ENCODE data around the gene IL27RA.

Gene IL27RA

GRCh38 chr19:14088634-14089411 lies 57.3 kb downstream of the IL27RA start:
- TF ChIP-seq CTCF (IDR thresholded peaks at IDR 0.05; ENCODE audit: extremely low read depth, missing control alignments), result no peak
- DNase-seq (ENCODE audit: low spot score), result peak; percentile 9

DNA sequence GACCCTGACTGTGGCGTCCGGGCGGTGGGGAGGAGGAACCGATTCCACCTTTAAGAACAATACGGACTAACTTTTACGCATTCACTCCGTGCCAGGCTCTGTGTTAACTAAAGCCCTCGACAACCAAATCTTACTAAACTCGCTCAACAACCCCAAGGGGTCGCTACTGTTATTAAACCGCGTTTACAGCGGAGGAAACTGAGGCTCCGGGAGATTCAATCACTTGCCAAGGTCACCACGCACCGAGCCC lies 57.8 kb downstream of the IL27RA start:
- no peak for TF ChIP-seq CTCF (IDR thresholded peaks at IDR 0.05; ENCODE audit: extremely low read depth, missing control alignments)
- DNase-seq (ENCODE audit: low spot score), result peak; percentile 41

DNA sequence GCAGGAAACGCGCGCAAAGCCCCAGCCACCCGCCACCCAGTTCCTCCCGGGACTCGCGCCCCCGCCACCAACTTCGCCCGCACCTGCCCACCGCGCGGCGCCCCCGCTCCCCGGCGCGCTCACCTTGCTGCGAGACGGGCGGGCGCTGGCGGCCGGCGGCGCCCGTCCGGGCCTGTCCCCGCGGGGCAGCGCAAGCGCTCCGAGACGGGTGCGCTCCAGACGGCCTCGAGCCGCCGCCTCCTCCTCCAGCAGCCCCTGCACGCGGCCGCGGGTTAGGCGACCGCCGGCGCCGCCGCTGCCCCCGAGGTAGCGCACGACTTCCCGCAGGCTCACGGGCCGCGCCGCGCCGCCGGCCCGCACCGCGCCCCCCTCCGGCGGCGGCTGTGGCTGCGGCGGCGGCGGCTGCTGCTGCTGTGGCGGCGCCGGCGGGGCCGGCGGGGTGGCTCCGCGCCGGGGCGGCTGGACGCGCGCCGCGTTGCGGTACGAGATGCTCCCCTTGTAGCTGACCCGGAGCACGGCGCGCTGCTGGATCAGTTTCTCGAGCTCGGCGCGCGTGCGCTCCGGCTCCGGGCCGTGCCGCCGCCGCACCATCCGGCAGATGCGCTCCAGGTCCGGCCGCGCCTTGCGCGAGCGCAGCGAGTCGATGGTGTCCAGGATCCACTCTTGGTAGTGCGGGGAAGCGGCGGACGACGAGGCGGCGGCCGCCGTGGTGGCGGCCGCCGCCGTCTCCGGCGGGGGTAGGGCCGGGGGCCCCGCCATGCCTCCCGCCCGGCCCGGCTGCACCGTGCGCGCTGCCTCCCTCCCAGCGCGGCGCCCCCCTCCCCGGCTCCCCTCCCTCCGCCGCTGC lies 58.3 kb downstream of the IL27RA start:
- peak; percentile 72 for DNase-seq (ENCODE audit: low spot score)
- peak; percentile 10 for TF ChIP-seq CTCF (IDR thresholded peaks at IDR 0.05; ENCODE audit: extremely low read depth, missing control alignments)

DNA sequence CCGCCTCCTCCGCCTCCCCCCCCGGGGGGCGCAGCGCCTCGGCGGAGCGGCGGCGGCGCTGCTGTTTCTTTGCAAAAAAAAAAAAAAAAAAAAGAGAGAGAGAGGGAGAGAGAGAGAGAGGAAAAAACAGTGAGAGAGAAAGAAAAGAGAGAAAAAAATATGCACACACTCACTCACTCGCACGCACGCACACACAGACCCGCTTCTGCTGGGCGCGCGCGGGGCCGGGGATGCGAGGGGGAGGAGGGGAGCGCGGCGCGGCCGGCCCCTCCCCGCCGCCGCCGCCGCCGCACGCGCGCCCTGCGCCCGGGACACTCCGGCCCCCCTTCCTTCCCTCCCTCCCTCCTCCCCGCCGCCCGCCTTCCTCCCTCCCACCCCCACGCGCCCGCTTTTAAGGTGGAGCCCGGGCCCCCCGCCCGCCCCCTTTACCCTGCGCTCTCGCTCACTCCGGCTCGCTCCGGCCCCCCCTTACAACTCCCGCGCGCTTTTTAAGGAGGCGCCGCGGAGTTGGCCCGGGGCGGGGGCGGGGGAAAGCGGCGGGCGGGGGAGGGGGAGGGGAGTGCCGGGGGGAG lies 59.0 kb downstream of the IL27RA start, which contains the start of gene SAMD1:
TSS of gene SAMD1 (minus strand) at position 243 of the 572 bp plus-strand sequence.
- TF ChIP-seq CTCF (IDR thresholded peaks at IDR 0.05; ENCODE audit: extremely low read depth, missing control alignments), result no peak
- DNase-seq (ENCODE audit: low spot score), result peak; percentile 96

DNA sequence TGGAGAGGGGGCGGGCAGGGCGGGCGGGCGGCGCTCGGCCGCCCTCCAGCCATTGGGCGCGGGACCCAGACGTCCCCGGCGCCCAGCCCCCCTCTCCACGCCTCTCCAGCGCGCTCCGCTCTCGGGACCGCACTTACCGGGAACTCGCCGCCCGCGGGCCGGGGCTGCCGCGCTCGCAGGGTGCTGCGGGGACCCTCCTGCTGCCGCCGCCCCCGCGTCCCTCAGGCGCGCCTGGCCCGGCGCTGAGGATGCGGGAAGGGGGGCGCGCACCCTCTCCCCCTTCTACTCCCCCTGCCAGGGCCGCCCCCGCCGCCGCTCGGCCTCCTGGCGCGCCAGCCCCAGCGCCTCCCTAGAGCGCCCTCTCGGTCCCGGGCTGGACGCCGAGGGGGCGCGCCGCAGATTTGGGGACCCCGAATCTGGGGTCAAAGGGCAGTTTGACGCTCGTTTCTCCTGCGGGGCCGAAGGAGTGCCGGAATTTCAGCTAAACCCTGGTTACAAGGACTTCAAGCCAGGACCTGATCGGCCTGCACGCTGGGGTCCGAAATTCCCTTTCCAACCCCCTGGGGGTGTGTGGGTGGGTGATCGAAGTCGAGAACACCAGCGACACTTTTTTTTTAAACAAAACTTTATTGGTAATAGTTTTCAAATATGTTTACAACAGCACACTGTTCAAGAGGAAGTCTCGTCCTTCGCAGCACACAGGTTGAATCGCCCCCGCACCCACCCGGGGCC lies 59.7 kb downstream of the IL27RA start:
- DNase-seq (ENCODE audit: low spot score), result peak; percentile 97

GRCh38 chr19:14091813-14092462 lies 60.4 kb downstream of the IL27RA start:
- no peak for TF ChIP-seq CTCF (IDR thresholded peaks at IDR 0.05; ENCODE audit: extremely low read depth, missing control alignments)
- peak; percentile 80 for DNase-seq (ENCODE audit: low spot score)

More for the DNA sequence above, 59.7 kb downstream of the IL27RA start:
- no peak for TF ChIP-seq CTCF (IDR thresholded peaks at IDR 0.05; ENCODE audit: extremely low read depth, missing control alignments)

Data from GM20000 (cell line).